Measurements from ENCODE around the gene WNK1. TPM values are rescaled to one million over a fixed set of nuclear protein-coding genes. Genes with fewer than 3 reads are reported as not detected.

Gene WNK1
- total and polyA plus RNA-seq, 2 of the 8 experiments (the other 6 are each of a cell fraction or from before 2014, with no cell fraction given), result 88.2 to 157 TPM

GRCh38 chr12:749751-750270 is 2.6 kb upstream of the WNK1 start (continued):
- TF ChIP-seq SAP30 (IDR thresholded peaks at IDR 0.05; ENCODE audit: insufficient read depth, insufficient replicate concordance, low read length) (no peak), GABPA (IDR thresholded peaks at IDR 0.05; ENCODE audit: borderline replicate concordance, insufficient read depth, low read length) (no peak), TCF12 (IDR thresholded peaks at IDR 0.05; ENCODE audit: low read depth, low read length) (no peak), SIX5 (IDR thresholded peaks at IDR 0.05; ENCODE audit: low read depth, low read length) (no peak), KDM1A (IDR thresholded peaks at IDR 0.05; ENCODE audit: borderline replicate concordance, low read length) (no peak), HDAC6 (IDR thresholded peaks at IDR 0.05; ENCODE audit: low read depth, low read length) (no peak)

Measured in H1 (cell line).